Muscle of back (tissue), 11 donors: ENCODE measurements around the gene KRT71. TPM values are rescaled to one million over a fixed set of nuclear protein-coding genes. Genes with fewer than 3 reads are reported as not detected.
"Not testable (repeated sequence)": the region's sequence is repeated elsewhere in the genome, so short reads cannot be mapped to it uniquely, and the experiment has no call there.

Experiments
- DNase-seq, 3 donors: peaks; one replicate each; pipeline versions ENCODE4 v3.0.0 to v3.0.0-alpha.2; 2013
- polyA plus RNA-seq, 10 donors: library from polyadenylated mRNA; unstranded; fragments of 120-200 nt; gene quantifications; one replicate each; pipeline ENCODE4 v1.2.1, GENCODE V29; 2013; ENCODE audit not compliant: insufficient read length in 10 of 10

Gene KRT71
- polyA plus RNA-seq, 10 donors, result not detected

DNA sequence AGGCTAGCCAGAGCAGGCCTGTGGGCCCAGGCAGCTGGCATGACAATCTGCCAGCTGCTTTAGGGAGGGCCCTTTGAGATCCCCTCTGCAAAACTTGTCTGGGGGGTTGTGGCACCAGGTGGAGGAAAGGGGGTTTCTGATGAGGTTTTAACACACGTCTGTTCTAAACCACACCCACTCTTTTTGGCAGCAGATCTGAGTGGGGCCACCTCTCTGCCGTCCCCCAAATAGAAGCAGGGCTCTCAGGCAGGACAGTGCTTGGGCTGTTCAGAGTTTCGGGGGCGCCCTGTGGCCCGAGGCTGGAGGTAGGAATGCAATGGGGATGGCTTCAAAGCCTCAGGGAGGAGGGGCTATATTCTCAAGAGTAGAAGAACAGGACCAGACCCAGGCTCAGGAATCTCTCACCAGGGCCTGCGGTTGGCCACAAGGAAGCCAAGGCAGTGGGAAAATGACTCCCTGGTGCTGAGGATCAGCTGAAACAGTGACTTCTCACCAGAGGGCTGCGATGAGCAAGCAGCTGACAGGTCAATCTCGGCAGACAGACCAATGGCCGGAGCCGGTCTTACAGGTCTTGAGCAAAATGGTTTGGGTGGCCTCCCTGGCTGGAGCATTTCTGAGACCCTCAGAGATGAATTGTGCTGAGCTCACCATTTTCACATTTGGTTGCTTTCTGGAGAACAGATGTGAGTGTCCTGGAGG, 31.2 kb downstream of the KRT71 start:
- DNase-seq, result peak in 1 of 3 donors; percentile 36

DNA sequence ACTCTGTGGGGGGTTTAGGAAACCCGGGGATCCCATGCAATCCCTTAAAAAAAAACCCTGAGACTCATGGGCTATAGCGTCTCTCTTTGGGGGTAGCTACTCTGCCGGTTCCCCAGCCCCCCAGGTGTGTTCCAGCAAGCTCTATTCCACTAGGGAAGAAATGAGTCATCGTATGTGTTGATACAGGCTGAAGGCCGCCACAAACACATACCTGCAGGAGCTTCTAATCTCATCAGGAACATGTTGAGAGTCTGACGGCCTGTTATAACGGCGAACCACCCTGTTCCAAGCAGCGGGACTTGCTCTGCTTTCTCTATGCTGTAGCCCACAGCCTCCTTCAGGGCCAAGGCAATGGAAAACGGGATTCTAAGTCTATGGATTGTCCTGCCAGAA, 31.8 kb downstream of the KRT71 start:
- DNase-seq, result peak in 1 of 3 donors; percentile 28

DNA sequence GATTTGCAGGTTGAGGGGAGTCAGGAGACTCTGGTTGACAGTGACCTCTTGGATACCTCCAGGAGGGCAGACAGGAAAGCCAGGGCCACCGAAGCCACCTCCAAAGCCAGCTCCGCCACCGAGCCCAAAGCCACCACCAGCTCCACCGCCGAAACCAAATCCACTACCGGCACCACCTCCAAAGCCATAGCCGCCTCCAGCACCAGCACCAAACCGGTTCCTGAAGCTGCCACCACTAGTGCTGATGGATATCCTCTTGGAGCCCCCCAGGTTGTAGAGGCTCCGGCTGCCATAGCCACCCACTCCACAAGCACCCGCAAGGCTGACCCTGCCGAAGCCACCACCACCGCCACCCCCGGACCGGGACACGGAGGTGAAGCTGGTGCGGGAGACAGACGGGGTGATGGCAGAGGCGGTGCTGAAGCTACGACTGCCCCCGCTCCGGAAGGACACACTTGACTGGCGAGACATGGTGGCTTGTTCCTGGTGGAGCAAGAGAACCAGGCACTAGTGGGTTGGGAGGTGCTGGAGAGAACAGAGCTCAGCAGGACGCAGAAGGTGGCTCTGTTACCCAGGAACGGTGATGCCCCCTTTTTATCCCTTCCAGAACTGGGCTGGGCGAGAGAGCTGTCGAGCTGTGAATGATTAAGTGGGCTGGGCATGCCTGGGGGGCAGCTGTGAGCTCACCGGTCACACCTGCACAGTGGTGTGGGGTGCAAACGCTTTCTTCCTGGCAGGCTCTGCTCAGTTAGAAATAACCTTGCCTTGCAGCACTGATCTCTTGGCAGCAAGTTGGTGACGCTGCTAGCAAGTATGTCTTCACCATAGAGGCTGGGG, 32.9 kb downstream of the KRT71 start, which contains the start of gene KRT5:
Gene KRT5, minus strand, starts transcription at position 569 of the 837 bp plus-strand sequence. Its CDS starts 98 bp downstream, at position 471.
- no peak for DNase-seq

DNA sequence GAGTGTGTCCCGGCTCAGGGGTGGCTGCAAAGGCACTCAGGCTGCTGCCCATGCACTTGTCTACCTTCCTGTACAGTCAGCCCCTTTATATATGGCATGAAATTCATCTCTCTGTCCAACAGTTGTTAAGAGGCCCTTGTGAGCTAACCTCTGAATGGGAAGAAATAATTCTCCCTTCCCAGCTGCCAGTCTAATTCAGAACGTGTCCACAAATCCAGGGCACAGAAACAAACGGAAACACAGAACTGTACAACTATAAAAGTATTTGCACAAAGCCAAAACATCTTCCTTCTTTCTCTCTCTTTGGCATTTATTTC, 33.6 kb downstream of the KRT71 start:
- no peak for DNase-seq

DNA sequence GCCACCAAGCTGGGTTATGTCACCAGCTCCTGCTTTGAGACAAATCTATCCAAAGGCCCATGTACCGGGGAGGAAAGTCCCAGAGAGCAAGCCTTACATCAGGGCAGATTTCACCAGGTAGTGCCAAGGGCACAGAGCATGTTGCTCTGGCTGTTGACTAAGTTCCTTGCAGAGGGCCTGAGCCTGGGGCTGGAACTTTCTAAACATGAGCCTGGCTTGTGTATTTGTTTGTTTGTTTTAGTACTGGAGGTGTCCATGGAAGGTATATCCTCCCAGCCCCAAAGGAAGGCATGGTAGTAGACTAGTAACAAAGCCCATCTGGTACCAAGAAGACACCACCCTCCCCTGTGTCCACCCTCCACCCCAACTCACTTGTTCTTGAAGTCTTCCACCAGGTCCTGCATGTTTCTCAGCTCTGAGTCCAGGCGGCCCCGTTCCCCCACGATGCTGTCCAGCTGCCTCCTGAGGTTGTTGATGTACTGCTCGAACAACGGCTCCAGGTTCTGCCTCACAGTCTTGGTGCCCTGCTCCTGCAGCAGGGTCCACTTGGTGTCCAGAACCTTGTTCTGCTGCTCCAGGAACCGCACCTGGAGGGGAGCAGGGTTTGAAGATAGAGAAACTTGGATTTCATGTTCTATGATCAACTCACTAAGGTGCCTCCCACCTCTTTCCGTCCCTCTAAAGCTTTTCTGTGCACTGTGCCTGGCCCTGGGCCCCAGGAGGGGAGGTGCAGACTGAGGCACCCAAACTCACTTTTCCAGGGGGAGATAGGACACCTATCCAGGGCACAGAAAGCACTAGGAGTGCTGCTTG, 34.2 kb downstream of the KRT71 start:
- DNase-seq, result no peak

DNA sequence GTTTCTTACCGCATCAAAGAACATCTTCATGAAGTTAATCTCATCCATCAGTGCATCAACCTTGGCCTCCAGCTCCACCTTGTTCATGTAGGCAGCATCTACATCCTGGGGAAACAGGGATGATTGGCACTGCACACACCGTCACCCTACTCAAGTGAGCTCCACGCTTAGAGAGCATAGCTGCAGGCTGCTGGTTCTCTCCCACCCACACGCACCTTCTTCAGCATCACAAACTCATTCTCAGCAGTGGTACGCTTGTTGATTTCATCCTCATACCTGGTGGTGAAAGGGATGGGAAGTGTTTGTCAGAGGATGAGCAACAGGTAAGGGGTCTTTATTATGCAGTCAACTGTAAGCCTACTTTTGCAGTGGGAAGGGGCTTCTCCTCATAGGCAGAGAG, 35.1 kb downstream of the KRT71 start:
- no peak for DNase-seq

DNA sequence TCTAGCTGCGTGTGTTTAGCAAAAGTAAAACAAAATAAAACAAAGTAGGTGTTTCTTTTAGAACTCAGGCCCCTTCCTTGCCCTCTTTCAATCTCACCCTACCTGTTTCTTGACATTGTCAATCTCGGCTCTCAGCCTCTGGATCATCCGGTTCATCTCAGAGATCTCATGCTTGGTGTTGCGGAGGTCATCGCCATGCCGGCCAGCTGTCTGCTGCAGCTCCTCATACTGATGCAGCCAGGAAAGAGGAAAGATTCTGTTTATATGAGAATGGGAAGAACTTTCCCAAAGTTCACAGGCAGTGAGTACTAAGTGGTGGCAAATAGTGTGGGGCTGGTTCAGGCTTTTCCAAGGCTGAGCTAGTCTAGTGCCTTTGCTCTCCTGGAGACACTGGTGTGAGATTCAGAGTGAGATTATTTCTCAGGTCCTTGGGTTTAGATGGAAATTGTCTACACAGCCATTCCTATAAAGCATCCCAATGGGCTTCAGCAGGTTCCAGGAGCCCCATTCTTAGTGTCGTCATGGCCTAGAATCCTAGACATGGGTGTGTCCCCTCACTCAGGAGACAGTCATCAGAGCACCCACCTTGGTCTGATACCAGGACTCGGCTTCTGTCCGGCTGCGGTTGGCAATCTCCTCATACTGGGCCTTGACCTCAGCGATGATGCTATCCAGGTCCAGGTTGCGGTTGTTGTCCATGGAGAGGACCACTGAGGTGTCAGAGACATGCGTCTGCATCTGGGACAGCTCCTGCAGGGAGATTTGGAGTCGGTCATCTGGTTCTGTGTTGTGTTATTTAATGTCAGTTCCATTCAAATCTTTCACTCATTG, 35.7 kb downstream of the KRT71 start:
- DNase-seq, result no peak

DNA sequence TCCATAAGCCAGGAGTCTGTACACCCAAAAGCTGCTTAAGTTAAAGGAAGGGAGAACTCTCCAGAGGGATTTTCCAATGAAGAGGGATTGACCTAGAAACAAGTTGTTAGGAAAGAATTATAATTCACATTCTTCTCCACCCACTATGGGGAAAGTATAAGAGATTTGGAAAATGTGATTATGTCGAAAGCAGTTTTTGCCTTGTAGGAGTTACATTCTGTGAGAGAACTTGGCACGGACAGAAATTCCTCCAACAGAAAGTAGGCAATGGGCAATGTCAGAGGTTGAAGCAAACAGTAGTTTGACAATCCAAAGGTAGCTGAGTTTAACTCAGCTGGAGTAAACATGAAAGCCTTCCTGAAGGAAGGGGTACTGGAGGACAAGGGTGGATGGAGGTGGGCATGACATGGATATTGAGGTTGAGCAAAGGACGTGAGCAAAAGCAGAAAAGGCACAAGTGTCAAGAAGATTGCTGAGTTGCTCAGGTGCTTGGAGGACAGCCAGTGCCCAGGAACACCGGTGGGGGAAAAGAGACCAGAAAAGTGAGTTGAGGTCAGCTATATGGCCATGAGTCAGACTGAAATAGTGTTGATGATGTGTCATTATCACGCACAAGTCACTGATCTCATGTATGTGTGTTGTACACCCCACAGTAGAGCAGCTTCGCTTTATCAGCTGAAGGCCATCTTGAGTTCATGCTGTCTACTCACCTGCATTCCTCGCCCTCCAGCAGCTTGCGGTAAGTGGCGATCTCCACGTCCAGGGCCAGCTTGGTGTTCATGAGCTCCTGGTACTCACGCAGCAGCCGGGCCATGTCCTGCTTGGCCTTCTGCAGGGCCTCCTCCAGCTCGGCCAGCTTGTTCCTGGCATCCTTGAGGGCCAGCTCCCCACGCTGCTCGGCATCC, 36.8 kb downstream of the KRT71 start:
- no peak for DNase-seq

DNA sequence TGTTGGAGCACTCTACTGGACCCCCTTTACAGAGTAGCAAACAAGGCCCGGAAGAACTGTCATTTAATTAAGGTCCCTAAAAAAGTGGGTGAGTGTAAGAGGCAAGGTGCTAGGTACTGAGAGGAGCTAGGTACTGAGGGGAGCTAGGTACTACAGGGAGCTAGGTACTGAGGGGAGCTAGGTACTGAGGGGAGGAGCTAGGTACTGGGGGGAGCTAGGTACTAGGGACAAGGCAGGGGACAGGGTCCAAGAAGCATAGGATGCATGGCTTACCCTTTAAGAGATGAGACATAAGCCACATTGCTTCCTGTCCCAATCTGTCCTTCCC, 37.7 kb downstream of the KRT71 start:
- DNase-seq, result no peak

DNA sequence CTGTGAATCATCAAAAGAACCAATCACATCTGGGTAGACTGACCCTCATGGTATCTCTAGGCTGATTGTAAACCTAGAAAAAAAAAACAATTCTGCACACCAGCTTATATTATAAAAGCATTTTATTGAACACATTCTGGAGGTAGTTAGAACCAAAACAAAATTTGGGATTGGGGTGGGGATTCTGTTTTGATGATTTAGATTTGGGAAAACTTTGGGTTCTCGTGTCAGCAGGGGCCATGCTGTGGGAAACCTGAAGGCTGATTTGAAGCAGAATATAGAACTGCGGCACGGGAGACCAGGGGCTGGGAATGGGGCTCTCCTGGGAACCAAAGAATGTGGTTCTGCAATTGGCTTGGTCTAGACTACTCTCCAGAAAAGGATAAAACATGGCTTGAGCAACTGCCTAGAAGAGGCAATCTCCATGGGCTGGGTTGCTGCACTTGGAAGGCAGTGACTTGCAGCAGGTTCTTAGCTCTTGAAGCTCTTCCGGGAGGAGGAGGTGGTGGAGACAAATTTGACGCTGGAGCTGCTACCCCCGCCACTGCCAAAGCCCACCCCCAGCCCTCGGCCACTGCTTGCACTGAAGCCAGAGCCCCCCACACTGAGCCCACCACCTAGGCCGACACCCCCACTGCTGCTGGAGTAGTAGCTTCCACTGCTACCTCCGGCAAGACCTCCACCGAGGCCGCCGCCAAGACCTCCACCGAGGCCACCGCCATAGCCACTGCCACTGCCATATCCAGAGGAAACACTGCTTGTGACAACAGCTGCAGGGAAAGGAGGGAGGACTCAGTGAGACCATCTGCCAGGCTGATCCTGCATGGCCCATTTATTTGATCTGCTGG, 38.2 kb downstream of the KRT71 start:
- no peak for DNase-seq

DNA sequence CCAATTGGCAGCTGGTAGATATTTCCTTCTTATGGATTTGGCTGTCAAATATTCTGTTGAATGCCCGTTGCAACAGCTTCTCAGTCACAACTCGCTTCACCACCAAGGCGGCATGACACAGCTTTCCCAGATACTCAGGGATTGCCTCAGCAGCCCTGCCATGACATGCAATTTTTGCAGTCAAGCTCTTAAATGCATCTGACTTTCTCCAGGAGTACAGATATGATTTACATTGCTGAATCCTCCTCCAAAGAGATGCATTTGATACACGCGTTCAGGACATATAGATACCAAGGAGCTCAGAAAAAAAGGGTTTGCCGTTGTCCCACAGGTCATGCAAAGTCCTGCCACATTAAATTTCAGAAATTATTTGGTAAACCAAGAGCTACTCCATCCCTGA, 39.2 kb downstream of the KRT71 start:
- DNase-seq, result no peak

DNA sequence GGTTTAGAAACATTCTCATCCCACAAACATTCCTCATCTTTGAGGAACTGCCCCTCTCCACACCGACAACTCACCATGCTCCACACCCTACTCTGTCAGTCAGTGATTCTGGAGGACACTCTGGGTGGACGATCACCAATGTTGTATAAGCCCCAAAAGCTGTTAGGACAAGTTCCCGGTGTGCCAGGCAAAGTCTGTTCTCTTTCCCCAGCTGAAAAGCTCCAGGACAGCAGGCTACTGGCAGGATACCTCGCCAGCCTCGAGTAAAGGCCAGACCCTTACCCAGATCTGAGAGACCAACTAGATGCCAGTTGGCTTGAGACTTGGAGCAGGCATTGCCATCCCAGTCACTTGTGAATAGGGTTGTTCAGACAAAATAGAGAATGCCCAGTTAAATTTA, 44.7 kb downstream of the KRT71 start:
- DNase-seq, result no peak

DNA sequence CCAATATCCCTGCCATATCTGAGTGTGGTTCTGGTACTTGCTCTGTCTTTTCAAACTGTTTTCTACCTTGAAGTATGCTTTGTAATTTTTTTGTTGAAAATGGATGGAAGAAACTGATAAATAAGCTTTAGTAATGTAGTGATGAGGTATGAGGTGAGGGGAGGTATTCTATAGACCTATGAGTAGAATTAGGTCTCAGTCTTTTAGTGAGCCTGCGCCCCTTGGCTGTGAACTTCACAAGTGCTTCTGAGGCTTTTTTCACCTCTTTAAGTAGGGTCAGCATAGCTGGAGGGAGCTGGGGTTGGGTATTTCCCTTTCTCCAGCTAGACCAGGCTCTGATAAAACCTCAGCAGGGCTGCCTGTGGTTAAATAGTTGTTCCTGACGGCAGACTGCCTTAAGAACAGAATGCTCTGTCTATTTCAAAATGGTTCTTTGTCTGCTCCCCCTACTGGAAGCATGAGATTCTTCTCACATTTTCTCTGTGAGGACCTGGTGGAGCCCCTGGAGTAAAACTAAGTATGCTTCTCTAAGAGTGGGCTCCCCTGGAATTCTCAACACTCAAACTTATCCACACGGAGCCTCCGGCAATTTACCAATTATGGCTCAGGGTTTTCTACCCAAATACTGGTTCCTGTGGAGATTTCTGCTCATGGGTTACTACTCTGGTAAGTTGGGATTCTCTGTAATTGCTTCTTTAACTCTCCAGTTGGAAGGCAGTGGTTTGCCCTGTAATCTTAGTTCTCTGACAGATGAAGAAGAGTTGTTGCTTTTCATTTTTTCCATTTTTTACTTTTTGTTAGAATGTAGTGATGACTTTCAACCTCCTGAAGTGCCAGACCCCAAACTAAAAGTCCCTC, 45.9 kb downstream of the KRT71 start:
- no peak for DNase-seq

DNA sequence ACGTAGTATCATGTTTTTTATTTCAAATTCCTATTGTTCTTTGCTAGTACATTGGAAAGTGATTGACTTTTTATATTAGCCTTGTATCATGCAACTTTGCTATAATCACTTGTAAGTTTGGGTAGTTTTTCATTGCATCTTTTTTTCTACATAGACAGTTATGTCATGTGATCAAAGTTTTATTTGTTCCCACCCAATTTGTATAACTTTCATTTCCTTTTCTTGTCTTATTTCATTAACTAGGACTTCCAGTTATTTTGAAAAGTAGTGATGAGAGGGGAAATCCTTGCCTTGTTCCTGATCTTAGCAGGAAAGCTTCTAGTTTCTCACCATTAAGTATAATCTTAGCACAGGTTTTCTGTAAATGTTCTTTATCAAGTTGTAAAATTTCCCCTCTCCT, 50.1 kb downstream of the KRT71 start:
- no peak for DNase-seq

DNA sequence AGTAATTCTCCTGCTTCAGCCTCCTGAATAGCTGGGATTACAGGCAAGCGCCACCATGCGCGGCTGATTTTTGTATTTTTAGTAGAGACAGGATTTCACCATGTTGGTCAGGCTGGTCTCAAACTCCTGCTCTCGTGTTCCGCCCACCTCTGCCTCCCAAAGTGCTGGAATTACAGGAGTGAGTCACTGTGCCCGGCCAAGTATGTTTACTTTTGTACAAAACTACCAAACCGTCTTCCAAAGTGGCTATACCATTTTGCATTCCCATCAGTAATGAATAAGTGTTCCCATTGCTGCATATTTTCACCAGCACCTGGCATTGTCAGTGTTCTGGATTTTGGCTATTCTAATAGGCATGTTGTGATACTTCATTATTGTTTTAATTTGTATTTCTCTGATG, 51.5 kb downstream of the KRT71 start:
- DNase-seq, result no peak

DNA sequence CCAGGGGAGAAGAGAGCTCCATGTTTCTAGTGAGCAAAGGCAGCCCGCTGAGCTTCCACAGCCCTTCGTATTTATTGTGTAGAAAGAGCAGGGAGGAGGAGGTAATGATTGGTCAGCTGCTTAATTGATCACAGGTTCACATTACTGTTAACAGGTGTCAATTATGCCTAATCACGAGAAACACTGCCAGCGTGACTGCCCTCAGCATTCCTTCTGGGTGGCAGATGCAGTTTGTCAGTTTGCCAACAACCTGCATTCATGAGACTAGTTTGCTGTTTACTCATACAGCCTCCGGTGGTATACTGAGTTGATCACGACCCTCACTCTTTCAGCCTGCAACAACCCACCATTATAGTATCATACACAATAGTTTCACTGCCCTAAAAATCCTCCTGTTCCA, 52.4 kb downstream of the KRT71 start:
- DNase-seq, result not testable (repeated sequence)

DNA sequence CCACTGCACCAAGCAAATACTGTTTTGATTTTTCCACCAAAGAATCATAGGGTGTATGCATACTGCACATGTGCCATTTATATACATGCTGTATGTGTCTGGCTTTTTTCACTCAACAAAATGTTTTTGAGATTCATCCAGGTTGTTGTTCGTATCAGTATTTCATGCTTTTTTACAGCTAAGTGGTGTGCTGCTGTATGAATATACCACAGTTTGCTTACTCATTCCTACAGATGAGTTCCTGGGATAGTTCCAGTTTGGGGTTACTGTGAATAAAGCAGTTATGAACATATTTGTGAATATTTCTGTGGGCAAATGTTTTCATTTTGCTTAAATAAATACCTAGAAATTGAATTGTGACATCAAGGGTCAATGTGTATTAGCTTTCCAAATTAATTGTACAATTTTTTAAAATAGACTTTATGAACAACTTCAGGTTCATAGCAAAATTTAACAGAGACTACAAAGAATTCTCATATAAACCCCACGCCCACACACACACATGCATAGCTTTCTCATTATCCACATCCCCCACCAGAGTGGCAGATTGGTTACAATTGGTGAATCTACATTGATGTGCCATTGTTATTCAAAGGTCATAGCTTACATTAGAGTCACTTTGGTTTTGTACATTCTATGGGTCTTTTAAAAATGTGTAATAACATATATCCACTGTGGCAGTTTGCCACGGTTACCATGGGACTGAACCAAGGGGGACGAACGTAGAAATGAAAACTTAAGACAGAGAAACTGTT, 53.0 kb downstream of the KRT71 start:
- DNase-seq, result no peak

DNA sequence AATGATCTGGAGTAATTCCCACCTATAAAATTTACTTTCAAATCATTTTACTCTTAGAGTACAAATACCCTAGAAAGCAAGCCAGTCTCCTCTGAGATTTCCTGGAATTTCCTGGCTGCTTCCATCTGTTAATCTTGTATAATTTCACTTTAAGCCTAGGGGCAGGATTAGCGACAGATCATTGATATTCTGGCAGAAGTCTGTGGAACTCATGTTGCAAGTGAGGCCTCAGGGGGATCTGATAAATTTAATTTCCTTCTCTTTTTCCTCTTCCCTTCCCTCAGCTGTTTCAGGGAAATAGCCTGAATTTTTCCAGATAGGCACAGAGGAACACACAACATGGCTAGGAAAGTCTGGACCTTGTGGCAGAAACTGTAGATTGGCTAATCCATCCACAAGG, 54.0 kb downstream of the KRT71 start:
- DNase-seq, result no peak
